SK-N-MC (cell line): ENCODE measurements around the gene ENTPD6.
"Not testable (repeated sequence)": the region's sequence is repeated elsewhere in the genome, so short reads cannot be mapped to it uniquely, and the experiment has no call there.

Experiments used
- DNase-seq: peaks from one replicate; pipeline ENCODE4 v3.0.0-alpha.2; 2011; ENCODE audit warnings: low read depth, low spot score
- H3K27ac ChIP-seq: fragments of 200-600 bp; sonication (generic); 2 replicates; pipeline ENCODE4 v1.5.1; 2016; ENCODE audit warnings: mixed run types
- H3K36me3 ChIP-seq: fragments of 200-600 bp; sonication (generic); 2 replicates; pipeline ENCODE4 v1.6.1; 2017; ENCODE audit warnings: antibody characterized with exemption, low read length, mixed read lengths; ENCODE audit not compliant: insufficient read depth
- H3K4me3 ChIP-seq: fragments of 200-600 bp; sonication (generic); 2 replicates; pipeline ENCODE4 v1.5.1; 2016
- H3K9ac ChIP-seq: fragments of 200-600 bp; sonication (generic); 2 replicates; pipeline ENCODE4 v1.8.0; 2017; ENCODE audit warnings: mixed run types, mixed read lengths; ENCODE audit not compliant: insufficient read length
- H3K9me3 ChIP-seq: fragments of 200-600 bp; sonication (generic); 2 replicates; pipeline ENCODE4 v1.6.1; 2017; ENCODE audit warnings: low read depth, mild to moderate bottlenecking, antibody characterized with exemption, low read length, moderate library complexity, mixed read lengths
- EZH2 ChIP-seq: fragments of 200-600 bp; sonication (generic); IDR thresholded peaks from one replicate; pipeline ENCODE4 v1.6.1; 2017; ENCODE audit warnings: antibody characterized with exemption
- FOXP2 ChIP-seq: optimal IDR thresholded peaks from 2 replicates; pipeline ENCODE3; 2011; ENCODE audit warnings: mild to moderate bottlenecking, moderate library complexity; ENCODE audit not compliant: insufficient read depth; ENCODE audit errors: extremely low read length, control extremely low read depth
- POLR2AphosphoS5 ChIP-seq: IDR thresholded peaks from 2 replicates; pipeline ENCODE4 v1.6.1; 2012; ENCODE audit warnings: mild to moderate bottlenecking, low read depth, low read length, borderline replicate concordance

The ENTPD6 gene

DNA sequence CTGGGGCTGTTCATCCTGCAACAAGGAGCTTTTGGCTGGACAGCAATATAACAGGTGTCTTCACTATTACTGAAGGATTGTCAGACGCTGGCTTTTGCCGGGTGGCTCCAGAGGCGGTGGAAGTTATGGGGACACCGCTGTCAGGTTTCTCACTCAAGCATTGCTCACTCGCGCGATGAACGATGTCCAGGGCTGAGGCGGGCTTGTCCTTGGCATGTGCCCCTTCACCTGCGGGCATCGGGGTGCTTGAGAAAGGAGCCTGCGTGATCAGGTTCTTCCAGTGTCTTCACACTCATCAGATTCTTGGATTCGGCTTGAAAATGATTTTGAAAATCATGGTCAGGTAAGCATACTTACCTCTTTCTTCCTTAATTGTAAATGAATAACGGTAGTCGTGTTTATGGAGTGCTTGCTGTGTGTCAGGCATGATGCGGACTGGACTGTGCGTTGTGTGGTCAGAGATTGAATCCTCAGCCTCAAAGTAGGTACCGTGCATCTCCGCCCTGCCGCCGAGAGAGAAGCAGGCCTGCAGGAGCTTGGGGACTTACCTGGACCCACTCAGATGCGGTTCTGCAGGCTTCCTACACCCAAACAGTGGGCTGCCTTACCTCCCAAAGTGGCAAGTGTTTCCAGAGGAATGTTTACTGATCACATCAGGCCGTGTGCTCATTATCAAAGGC is 34.1 kb downstream of the ENTPD6 start:
- Histone ChIP-seq H3K9ac (no peak overlapping the region), H3K4me3 (no peak overlapping the region), H3K36me3 (no peaks in the 10 kb centered on the region), H3K9me3 (no peaks in the 10 kb centered on the region), H3K27ac (no peak overlapping the region)
- no peak for TF ChIP-seq POLR2AphosphoS5
- no peak for TF ChIP-seq FOXP2
- TF ChIP-seq EZH2 = no peak
- no peak for DNase-seq

DNA sequence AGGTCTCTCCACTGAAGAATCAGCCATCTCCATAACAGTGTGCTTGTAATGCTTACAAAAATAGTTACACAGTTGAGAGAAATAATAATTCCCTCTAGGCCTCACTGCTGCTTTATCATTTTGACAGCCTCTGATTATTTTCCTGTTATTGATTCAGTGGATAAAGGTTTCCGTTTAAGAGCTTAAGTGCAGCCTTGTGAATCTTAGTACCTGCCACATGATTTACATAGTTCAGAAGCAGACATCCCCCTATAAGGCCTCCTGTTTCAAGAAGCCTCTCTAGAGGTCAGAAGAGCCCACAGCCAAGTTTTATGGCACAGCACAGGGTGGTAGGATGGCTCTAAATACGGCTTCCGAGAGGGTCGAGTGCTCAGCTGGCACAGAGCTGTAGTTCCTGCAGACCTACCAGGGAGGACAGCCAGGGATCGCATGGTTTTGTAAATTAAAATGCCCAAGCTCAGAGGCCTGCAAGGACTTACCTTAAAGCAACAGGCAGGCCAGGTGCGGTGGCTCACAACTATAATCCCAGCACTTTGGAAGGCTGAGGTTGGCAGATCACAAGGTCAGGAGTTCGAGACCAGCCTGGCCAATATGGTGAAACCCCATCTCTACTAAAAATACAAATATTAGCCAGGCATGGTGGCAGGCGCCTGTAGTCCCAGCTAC is 34.8 kb downstream of the ENTPD6 start:
- Histone ChIP-seq H3K9ac (no peak overlapping the region), H3K36me3 (no peaks in the 10 kb centered on the region), H3K27ac (no peak overlapping the region), H3K4me3 (no peak overlapping the region), H3K9me3 (no peaks in the 10 kb centered on the region)
- DNase-seq = no peak
- TF ChIP-seq EZH2 (no peak), POLR2AphosphoS5 (no peak), FOXP2 (no peak)

DNA sequence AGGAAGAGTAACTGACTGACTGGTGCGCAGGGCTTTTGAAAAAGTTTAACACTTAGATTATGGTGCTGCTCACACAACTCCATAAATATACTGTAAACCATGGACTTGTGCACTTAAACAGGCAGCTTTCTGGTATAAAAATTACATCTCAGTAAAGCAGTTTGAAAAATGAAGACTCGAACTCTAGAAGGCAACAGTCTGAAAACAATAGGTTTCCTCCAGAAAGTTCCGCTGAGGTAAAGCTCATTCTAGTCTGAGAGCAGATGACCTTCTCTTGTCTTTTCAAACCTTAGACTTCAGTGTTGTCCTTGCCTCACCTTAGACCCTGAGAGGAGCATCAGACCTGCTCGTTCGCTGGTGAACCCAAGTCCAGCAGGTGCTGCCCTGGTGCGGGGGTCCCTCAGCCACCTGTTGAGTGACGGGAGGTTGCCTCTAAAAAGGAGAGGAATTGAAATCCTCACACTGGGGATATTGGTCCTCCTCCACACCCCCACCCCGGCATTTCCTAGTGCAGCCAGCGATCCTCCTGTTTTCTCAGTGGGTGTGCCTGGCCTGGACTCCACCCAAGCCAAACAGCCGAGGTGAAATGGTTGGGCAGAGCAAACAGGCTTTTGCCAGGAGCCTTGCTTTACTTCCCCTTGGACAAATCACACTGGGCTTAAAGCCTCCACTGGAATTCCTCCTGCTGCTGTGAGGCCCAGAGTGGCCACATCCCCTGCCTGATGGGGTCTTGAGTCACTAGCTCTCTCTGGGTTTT is 37.7 kb downstream of the ENTPD6 start:
- no peak overlapping the region for H3K4me3 ChIP-seq
- H3K9ac ChIP-seq = no peak overlapping the region
- no peak overlapping the region for H3K27ac ChIP-seq
- no peaks in the 10 kb centered on the region for H3K9me3 ChIP-seq
- no peaks in the 10 kb centered on the region for H3K36me3 ChIP-seq
- TF ChIP-seq EZH2 (no peak), FOXP2 (no peak), POLR2AphosphoS5 (no peak)
- no peak for DNase-seq

DNA sequence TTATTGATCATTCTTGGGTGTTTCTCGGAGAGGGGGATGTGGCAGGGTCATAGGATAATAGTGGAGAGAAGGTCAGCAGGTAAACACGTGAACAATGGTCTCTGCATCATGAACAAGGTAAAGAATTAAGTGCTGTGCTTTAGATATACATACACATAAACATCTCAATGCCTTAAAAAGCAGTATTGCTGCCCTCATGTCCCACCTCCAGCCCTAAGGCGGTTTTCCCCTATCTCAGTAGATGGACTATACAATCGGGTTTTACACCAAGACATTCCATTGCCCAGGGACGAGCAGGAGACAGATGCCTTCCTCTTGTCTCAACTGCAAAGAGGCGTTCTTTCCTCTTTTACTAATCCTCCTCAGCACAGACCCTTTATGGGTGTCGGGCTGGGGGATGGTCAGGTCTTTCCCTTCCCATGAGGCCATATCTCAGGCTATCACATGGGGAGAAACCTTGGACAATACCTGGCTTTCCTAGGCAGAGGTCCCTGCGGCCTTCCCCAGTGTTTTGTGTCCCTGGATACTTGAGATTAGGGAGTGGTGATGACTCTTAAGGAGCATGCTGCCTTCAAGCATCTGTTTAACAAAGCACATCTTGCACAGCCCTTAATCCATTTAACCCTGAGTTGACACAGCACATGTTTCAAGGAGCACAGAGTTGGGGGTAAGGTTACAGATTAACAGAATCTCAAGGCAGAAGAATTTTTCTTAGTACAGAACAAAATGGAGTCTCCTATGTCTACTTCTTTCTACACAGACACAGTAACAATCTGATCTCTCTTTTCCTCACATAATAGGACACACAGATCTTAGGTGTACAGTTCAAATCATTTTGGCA is 38.7 kb downstream of the ENTPD6 start:
- not testable (repeated sequence) for H3K9ac ChIP-seq, H3K4me3 ChIP-seq, H3K36me3 ChIP-seq, H3K27ac ChIP-seq, DNase-seq, H3K9me3 ChIP-seq

DNA sequence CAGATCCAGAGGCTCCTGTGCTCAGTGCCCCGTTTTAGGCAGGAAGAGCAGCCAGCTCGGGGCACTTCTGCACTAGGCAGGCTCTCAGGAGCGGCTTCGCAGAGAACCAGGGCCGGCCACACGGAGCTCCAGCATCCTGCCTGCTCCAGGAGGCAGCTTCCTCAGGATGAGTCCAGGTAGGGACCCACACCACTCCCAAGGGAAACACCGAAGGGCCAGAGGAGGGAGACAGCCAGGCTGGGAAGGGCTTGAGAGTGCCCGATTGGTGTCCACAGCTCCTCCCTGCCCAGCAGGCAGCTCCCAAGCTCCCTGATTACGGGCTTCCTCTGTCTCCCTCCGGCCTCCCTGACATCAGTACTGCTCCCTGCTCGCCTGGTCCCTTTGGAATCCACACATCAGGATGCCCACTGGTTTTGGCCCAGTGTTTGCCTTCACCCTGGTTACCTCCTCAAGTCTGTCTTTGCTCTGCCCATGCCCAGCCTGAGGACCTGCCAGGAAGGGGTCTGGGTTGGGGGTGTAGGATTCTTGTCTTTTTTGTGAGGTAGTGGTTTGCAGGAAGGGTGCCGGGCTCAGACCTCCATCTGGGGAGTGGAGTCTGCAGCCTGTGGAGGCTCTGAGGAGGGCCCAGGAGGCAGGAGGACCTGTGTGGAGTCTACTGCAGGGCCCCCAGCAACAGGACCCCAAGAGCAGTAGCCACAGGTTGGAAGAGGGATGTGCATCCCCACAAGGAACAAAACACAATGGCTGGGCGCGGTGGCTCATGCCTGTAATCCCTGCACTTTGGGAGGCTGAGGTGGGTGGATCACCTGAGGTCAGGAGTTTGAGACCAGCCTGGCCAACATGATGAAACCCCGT is 41.2 kb downstream of the ENTPD6 start:
- H3K9ac ChIP-seq = no peak overlapping the region

DNA sequence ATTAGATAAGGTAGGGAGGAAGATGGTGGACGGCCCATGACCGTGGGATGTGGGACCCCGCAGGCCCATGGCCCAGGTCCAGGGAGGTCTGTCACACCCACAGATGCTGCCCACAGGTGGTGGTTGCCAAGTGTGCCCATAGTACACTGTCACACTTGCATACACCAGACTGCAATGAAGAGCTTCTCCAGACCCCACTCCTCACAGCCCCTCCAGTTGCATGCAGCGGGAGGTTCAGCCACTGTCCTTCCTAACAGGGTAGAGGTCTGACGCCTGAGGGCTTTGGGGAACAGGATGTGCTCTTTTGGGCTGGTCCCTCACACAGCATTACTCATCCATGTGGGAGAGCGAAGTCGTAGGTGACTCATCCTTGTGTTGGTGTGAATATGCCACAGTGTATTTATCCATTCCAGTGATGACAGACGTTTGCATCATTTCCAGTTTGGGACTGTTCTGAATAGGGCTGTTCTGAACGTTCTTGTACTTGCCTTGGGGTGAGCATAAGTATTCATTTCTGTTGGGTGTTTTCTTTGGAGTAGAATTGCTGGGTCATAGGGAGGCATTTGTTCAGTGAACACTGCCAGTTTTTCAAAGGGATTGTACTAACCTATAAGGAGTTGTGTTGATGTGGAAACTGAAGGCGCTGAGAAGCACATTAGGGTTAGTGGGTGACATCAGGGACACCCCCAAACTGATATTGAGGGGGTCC is 42.3 kb downstream of the ENTPD6 start:
- Histone ChIP-seq H3K9ac (no peak overlapping the region), H3K27ac (0 out of 2 replicates have a peak overlapping the region, but pooled peaks have one; percentile 3), H3K36me3 (no peaks in the 10 kb centered on the region), H3K4me3 (no peak overlapping the region), H3K9me3 (no peaks in the 10 kb centered on the region)
- TF ChIP-seq FOXP2 = no peak
- TF ChIP-seq POLR2AphosphoS5 = no peak
- no peak for TF ChIP-seq EZH2
- peak; percentile 12 for DNase-seq

More for the DNA sequence above, 41.2 kb downstream of the ENTPD6 start:
- DNase-seq = no peak
- TF ChIP-seq FOXP2 = no peak
- TF ChIP-seq POLR2AphosphoS5 = no peak
- no peaks in the 10 kb centered on the region for H3K36me3 ChIP-seq
- no peak overlapping the region for H3K27ac ChIP-seq
- no peak overlapping the region for H3K4me3 ChIP-seq
- no peaks in the 10 kb centered on the region for H3K9me3 ChIP-seq
